ENCODE data around the gene PPP2R2C.

DNA sequence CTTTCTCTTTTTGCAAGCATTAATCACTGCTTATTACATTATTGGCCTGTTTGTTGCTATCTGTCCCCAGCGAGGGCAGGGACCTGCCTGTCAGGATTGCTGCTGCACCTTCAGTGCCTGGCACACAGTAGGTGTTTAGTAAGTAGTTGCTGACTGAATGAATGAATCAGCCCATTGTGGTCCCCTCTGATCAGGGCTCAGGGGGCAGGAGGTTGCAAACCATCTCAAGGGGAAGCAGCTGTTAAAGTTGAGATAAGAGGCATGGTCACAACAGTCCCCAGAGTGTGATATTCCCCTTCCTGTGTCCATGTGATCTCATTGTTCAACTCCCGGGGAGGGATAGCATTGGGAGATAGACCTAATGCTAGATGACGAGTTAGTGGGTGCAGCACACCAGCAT, 117.4 kb downstream of the PPP2R2C start:
- TF ChIP-seq CTCF (conservative IDR thresholded peaks at IDR 0.05; ENCODE audit: low read depth in 2 of 2) (no peak), EZH2 (IDR thresholded peaks at IDR 0.05; ENCODE audit: low read depth, unreplicated experiment) (no peak), POLR2AphosphoS5 (IDR thresholded peaks at IDR 0.05; ENCODE audit: low read depth) (no peak), JUNB (IDR thresholded peaks at IDR 0.05; ENCODE audit: unreplicated experiment) (no peak), CREB1 (CRISPR knock-in tag; IDR thresholded peaks at IDR 0.05; ENCODE audit: low read depth) (no peak)
- TF ChIP-seq, protein P1, sequence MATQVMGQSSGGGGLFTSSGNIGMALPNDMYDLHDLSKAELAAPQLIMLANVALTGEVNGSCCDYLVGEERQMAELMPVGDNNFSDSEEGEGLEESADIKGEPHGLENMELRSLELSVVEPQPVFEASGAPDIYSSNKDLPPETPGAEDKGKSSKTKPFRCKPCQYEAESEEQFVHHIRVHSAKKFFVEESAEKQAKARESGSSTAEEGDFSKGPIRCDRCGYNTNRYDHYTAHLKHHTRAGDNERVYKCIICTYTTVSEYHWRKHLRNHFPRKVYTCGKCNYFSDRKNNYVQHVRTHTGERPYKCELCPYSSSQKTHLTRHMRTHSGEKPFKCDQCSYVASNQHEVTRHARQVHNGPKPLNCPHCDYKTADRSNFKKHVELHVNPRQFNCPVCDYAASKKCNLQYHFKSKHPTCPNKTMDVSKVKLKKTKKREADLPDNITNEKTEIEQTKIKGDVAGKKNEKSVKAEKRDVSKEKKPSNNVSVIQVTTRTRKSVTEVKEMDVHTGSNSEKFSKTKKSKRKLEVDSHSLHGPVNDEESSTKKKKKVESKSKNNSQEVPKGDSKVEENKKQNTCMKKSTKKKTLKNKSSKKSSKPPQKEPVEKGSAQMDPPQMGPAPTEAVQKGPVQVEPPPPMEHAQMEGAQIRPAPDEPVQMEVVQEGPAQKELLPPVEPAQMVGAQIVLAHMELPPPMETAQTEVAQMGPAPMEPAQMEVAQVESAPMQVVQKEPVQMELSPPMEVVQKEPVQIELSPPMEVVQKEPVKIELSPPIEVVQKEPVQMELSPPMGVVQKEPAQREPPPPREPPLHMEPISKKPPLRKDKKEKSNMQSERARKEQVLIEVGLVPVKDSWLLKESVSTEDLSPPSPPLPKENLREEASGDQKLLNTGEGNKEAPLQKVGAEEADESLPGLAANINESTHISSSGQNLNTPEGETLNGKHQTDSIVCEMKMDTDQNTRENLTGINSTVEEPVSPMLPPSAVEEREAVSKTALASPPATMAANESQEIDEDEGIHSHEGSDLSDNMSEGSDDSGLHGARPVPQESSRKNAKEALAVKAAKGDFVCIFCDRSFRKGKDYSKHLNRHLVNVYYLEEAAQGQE (IDR thresholded peaks at IDR 0.05; ENCODE audit: unreplicated experiment): no peak

Measured in GM23338 (cell line).